ENCODE measurements around the gene ESPNL.

GRCh38 chr2:238117199-238118154 lies 17.3 kb downstream of the ESPNL start:
- TF ChIP-seq CTCF (conservative IDR thresholded peaks at IDR 0.05) (no peak), ZFX (IDR thresholded peaks at IDR 0.05) (no peak)
